Measurements from ENCODE around the gene TOX4.
A peak's percentile ranks its signal among the peaks of the same experiment; 100 is the strongest.

TOX4 gene

DNA sequence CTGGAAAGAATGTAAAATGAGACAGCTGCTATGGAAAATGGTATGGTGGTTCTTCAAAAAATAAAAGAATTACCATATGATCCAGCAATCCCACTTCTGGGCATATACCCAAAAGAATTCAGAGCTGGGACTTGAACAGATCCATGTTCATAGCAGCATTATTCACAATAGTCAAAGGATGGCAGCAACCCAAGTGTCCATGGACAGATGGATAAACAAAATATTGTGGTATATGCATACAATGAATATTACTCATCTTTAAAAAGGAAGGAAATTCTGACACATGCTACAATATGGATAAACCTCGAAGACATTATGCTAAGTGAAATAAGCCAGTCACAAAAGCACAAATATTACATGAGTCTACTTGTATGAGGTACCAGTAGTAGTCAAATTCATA is 9.4 kb upstream of the TOX4 start:
- DNase-seq (ENCODE audit: low read depth): no peak
- TF ChIP-seq MYC (IDR thresholded peaks at IDR 0.05; ENCODE audit: low read depth, low read length) (no peak), MAX (IDR thresholded peaks at IDR 0.05; ENCODE audit: low read depth, low read length) (no peak), POLR2A (IDR thresholded peaks at IDR 0.05; ENCODE audit: extremely low read depth, insufficient read length) (no peak), CTCF (IDR thresholded peaks at IDR 0.05; ENCODE audit: low read depth, low read length) (no peak)

GRCh38 chr14:21475767-21476522 is 1.1 kb upstream of the TOX4 start:
- no peak for DNase-seq (ENCODE audit: low read depth)
- TF ChIP-seq MYC (IDR thresholded peaks at IDR 0.05; ENCODE audit: low read depth, low read length): no peak
- no peak for TF ChIP-seq CTCF (IDR thresholded peaks at IDR 0.05; ENCODE audit: low read depth, low read length)
- TF ChIP-seq POLR2A (IDR thresholded peaks at IDR 0.05; ENCODE audit: extremely low read depth, insufficient read length): no peak
- no peak for TF ChIP-seq MAX (IDR thresholded peaks at IDR 0.05; ENCODE audit: low read depth, low read length)
- H3K4me3 ChIP-seq (ENCODE audit: low read depth, low read length): peak overlapping the region; percentile 96

More for the DNA sequence above, 9.4 kb upstream of the TOX4 start:
- no peak overlapping the region for H3K4me3 ChIP-seq (ENCODE audit: low read depth, low read length)

DNA sequence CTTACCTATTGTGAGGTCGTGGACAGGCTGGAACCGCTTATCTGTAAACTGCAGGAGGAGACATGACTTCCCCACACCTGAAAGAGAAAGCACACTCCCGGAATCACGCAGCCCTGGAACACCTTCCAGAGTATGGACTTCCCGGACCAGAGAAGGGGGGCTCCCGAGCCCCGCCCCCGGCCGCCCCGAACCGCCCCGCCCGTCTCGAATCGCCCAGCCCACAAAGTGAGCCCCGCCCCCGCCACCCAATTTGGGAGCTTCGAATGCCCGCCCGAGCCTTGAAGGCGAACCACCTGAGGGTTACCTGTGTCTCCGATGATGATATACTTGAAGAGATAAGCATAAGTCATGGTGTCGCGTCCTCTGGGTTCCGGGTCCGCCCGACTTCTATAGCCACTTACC is 471 bp upstream of the TOX4 start:
- no peak for DNase-seq (ENCODE audit: low read depth)
- no peak for TF ChIP-seq MAX (IDR thresholded peaks at IDR 0.05; ENCODE audit: low read depth, low read length)
- no peak for TF ChIP-seq POLR2A (IDR thresholded peaks at IDR 0.05; ENCODE audit: extremely low read depth, insufficient read length)
- no peak for TF ChIP-seq CTCF (IDR thresholded peaks at IDR 0.05; ENCODE audit: low read depth, low read length)
- TF ChIP-seq MYC (IDR thresholded peaks at IDR 0.05; ENCODE audit: low read depth, low read length): 0 out of 2 replicates have a peak, but pooled peaks have one; percentile 1
- peak overlapping the region; percentile 96 for H3K4me3 ChIP-seq (ENCODE audit: low read depth, low read length)

DNA sequence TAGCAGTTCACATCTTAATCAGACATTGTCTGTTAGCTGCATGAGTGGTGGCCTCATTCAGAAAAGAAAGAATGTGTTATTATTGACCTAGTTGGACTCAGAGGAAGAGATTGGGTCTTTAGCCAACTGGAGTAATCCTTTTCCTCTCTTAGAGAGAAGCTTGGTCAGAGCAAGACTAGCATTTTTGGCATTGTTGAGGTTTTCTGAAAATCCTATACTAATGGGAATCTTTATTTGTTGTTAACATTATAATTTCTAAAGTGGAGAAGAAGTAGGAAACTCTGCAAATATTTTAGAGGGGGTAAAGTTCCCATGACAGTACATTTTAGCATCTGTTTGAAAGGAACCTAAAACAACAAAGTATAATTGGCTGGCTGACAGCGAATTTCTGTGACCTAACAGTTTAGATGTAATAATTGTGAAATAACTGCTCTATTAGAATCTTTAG is 9.7 kb downstream of the TOX4 start:
- DNase-seq (ENCODE audit: low read depth): no peak
- H3K4me3 ChIP-seq (ENCODE audit: low read depth, low read length): no peak overlapping the region
- TF ChIP-seq CTCF (IDR thresholded peaks at IDR 0.05; ENCODE audit: low read depth, low read length) (no peak), MYC (IDR thresholded peaks at IDR 0.05; ENCODE audit: low read depth, low read length) (no peak), POLR2A (IDR thresholded peaks at IDR 0.05; ENCODE audit: extremely low read depth, insufficient read length) (no peak), MAX (IDR thresholded peaks at IDR 0.05; ENCODE audit: low read depth, low read length) (no peak)

- peak; percentile 19 for DNase-seq (ENCODE audit: low read depth)
- TF ChIP-seq CTCF (IDR thresholded peaks at IDR 0.05; ENCODE audit: low read depth, low read length) (no peak), POLR2A (IDR thresholded peaks at IDR 0.05; ENCODE audit: extremely low read depth, insufficient read length) (no peak)
- no peak overlapping the region for H3K4me3 ChIP-seq (ENCODE audit: low read depth, low read length)
These were observed 18.1 kb downstream of the TOX4 start for GRCh38 chr14:21494902-21495762.

Data from NB4 (cell line).